Bronchial epithelial cell (primary cell): ENCODE data around the gene TAF1B. TPM values are rescaled to one million over a fixed set of nuclear protein-coding genes. Genes with fewer than 3 reads are reported as not detected.
A peak's percentile ranks its signal among the peaks of the same experiment; 100 is the strongest.

Source experiments
- DNase-seq: peaks from one replicate; pipeline ENCODE4 v3.0.0-alpha.2; 2010; ENCODE audit warnings: low read depth
- FAIRE-seq: peaks from 2 replicates; lab custom pipeline; 2011; peaks lifted over from hg19 to GRCh38; lab: Jason Lieb, UNC
- H3K27me3 ChIP-seq: 2 replicates; pipeline ENCODE4 v1.5.1; 2011; ENCODE audit warnings: low read length; ENCODE audit not compliant: control insufficient read depth, insufficient read depth
- H3K36me3 ChIP-seq: 2 replicates; pipeline ENCODE4 v1.5.1; 2011; ENCODE audit warnings: low read length; ENCODE audit not compliant: control insufficient read depth, insufficient read depth
- H3K4me3 ChIP-seq: 2 replicates; pipeline ENCODE4 v1.5.1; 2011; ENCODE audit warnings: mild to moderate bottlenecking, low read depth, low read length, control low read depth
- total RNA-seq: library from RNA; depleted of rRNA; stranded (reverse); fragments of >200 nt; gene quantifications from 2 replicates; pipeline ENCODE4 v1.2.1, GENCODE V29; 2014
- TF ChIP-seq, protein P1 (sequence below): IDR thresholded peaks from 2 replicates; pipeline ENCODE4 v1.5.1; 2011; ENCODE audit warnings: mild to moderate bottlenecking, moderate library complexity, low read length, control low read depth, inconsistent platforms; ENCODE audit not compliant: insufficient read depth, severe bottlenecking

Gene TAF1B
- total RNA-seq, 1 donor from 2014 or later: 28.7 TPM

DNA sequence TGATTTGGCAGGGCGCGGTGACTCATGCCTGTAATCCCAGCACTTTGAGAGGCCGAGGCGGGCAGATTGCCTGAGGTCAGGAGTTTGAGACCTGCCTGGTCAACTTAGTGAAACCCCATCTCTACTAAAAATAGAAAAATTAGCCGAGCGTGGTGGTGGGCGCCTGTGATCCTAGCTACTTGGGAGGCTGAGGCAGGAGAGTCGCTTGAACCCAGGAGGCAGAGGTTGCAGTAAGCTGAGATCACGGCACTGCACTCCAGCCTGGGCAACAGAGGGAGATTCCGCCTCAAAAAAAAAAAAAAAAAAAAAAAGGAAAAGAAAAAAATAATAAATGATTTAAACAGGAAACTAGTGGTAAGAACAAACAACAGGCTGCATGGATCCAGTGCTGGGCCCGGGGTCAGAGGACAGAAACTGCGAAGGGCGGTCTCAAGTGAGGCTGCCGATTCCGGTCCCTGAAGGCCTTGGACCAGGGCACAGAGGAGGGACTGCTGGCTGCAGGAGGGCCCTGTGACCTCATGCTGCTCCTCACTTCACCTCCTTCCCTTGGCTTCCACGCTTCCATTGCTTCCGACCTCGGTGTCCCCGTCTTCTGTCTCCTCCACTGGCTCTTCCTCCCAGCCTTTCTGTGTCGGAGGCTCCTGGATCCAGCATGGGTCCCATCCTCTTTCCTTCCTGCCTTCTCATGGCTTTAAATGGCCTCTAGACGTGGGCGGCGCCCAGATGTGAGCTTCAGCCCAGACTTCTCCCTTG lies 106.1 kb downstream of the TAF1B start:
- H3K4me3 ChIP-seq: no peak overlapping the region
- no peak for FAIRE-seq

DNA sequence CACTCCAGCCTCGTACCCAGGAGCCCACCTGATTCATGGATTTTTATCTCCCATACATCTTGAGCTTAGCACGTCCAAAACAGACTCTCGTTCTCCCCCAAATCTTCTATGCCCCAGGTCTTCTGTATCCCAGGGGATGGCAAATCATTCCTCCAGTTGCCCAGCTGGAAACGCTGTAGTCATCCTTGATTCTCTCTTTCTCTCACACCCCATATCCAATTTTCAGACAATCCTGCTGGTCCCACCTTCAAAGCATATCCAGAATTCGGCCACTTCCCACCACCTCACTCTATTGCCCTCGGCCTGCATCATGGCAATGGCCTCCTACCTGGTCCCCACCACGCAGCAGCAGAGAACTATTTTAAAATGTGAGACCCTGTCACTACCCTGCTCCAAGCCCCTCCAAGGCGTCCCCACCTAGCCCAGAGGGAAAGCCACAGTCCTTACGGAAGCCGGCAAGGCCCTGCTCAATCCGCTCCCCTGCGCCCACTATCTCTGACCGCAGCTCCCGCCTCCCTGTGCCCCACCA lies 106.8 kb downstream of the TAF1B start:
- H3K36me3 ChIP-seq: peaks cover 4% of the 10 kb centered on the region
- TF ChIP-seq, protein P1, sequence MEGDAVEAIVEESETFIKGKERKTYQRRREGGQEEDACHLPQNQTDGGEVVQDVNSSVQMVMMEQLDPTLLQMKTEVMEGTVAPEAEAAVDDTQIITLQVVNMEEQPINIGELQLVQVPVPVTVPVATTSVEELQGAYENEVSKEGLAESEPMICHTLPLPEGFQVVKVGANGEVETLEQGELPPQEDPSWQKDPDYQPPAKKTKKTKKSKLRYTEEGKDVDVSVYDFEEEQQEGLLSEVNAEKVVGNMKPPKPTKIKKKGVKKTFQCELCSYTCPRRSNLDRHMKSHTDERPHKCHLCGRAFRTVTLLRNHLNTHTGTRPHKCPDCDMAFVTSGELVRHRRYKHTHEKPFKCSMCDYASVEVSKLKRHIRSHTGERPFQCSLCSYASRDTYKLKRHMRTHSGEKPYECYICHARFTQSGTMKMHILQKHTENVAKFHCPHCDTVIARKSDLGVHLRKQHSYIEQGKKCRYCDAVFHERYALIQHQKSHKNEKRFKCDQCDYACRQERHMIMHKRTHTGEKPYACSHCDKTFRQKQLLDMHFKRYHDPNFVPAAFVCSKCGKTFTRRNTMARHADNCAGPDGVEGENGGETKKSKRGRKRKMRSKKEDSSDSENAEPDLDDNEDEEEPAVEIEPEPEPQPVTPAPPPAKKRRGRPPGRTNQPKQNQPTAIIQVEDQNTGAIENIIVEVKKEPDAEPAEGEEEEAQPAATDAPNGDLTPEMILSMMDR: no peak
- no peak for DNase-seq
- H3K4me3 ChIP-seq: peak overlapping the region; percentile 42
- no peak for FAIRE-seq
- H3K27me3 ChIP-seq: no peaks in the 10 kb centered on the region

More for the DNA sequence above, 106.1 kb downstream of the TAF1B start:
- Histone ChIP-seq H3K27me3 (no peaks in the 10 kb centered on the region), H3K36me3 (no peaks in the 10 kb centered on the region)
- no peak for DNase-seq
- TF ChIP-seq, protein P1: no peak

DNA sequence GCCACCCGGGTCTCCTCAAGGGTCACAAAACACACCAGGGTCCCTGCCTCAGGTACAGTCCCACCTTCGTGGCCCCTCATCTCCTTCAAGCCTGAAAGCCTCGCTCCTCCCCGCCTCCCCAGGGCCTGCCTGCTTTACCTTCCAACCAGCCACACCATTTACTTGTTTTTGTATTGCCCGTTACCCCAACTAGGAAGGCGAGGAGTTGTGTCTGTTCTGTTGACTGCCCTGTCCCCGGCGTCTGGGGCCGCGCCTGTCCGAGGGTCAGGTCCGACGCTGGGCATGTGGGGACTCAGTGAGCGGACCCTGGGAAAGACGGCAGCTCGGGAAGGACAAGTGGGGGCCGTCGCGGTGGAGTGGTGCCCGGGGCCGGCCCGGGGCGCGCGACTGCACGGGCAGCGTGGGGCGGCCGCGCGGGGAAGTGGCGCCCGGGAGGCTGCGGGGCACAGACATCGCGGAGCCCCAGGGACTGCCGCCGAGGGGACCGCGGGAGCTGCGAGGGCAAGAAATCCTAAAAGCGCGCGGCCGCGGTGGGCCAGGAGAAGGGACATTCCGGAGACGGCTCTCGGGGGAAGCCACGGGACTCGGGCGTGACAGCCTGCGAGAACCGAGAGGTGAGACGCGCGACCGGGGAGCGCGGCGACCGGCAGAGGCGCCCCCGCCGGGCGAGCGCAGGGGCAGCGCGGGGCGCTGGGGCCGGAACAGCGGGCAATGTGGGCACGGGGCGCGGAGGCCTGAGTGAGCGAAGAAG lies 107.4 kb downstream of the TAF1B start:
- Histone ChIP-seq H3K27me3 (no peaks in the 10 kb centered on the region), H3K36me3 (peaks cover 7% of the 10 kb centered on the region), H3K4me3 (peak overlapping the region; percentile 42)
- DNase-seq (no peak), FAIRE-seq (no peak)
- TF ChIP-seq, protein P1: peak; percentile 33

DNA sequence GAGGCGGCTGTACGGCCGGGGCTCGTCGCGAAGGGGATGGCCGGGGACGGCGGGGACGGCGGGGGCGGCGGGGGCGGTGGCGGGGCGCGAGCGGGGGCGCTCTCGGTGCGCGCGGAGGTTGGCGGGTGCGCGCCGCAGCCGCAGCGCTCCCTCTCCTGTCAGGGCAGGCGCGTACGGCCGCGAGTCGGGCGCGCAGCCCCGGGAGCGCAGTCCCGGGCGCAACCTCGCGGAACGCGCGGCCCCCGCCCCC lies 107.9 kb downstream of the TAF1B start:
- DNase-seq: no peak

DNA sequence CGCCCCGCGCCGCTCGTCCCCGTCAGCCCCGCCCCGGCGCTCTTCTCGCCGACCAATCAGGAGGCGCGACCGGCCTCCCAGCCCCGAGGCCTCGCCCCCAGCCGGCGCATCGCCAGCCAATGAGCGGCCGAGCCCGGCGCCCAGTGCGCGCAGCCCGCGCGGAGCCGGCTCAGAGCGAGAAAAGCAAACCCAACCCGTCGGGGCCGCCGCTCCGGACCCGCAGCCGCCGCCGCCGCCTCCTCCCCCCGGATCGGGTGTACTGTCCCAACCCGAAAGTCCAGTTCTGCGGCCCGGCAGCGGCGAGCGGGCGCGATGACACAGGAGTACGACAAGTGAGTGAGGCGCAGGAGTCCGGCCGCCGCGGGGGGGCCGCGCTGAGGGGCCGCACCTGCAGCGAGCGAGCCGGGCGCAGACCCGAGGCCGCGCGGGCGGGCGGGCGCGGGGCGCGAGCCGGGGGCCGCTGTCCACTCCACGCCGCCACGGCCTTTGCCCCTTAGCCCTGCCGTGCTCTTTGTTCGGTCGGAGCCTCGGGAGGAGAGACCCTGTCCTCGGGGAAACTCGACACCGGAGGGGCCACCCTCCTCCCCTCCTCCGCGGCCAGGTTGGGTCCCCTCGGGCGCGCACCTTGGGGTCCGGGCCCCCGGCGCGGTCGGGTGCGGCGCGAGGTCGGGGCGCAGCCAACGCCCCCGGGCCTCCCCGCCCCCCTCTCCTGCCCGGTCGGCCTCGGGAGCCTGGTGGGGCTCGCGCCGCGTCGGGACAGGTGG lies 108.4 kb downstream of the TAF1B start, which contains the start of gene GRHL1:
TSS of gene GRHL1 (plus strand) at position 172 of the 764 bp plus-strand sequence. CDS start at position 313, 141 bp downstream.
- H3K27me3 ChIP-seq: no peaks in the 10 kb centered on the region
- peak; percentile 68 for DNase-seq
- H3K36me3 ChIP-seq: peaks cover 9% of the 10 kb centered on the region
- TF ChIP-seq, protein P1: no peak
- peak within 1 kb of the TSS; percentile 74 for H3K4me3 ChIP-seq
- FAIRE-seq: no peak

More for the DNA sequence above, 107.9 kb downstream of the TAF1B start:
- peak overlapping the region; percentile 42 for H3K4me3 ChIP-seq
- FAIRE-seq: no peak
- H3K36me3 ChIP-seq: peaks cover 9% of the 10 kb centered on the region
- TF ChIP-seq, protein P1: no peak
- H3K27me3 ChIP-seq: no peaks in the 10 kb centered on the region
